GM04504 (cell line): ENCODE data around the gene INSIG1.
A peak's percentile ranks its signal among the peaks of the same experiment; 100 is the strongest.

Experiments used
- DNase-seq: peaks from one replicate; pipeline ENCODE4 v3.0.0-alpha.2; 2012; ENCODE audit warnings: low read depth

Gene INSIG1

GRCh38 chr7:155297517-155298287, at the start of gene INSIG1:
TSS of gene INSIG1 (plus strand) at chr7:155297878. CDS start at chr7:155298286, 408 bp downstream.
- DNase-seq = peak; percentile 89

GRCh38 chr7:155248366-155248756, 49.3 kb upstream of the INSIG1 start:
- no peak for DNase-seq

GRCh38 chr7:155251831-155252230, 45.8 kb upstream of the INSIG1 start:
- no peak for DNase-seq

GRCh38 chr7:155252444-155252887, 45.2 kb upstream of the INSIG1 start:
- no peak for DNase-seq

- DNase-seq = no peak
Observed at GRCh38 chr7:155252892-155253501, 44.7 kb upstream of the INSIG1 start.

GRCh38 chr7:155254018-155254417, 43.7 kb upstream of the INSIG1 start:
- DNase-seq = no peak

- DNase-seq = no peak
Observed at GRCh38 chr7:155255071-155255470, 42.6 kb upstream of the INSIG1 start.

GRCh38 chr7:155255621-155256020, 42.1 kb upstream of the INSIG1 start:
- no peak for DNase-seq

- no peak for DNase-seq
Observed at GRCh38 chr7:155256081-155256760, 41.5 kb upstream of the INSIG1 start.

GRCh38 chr7:155256761-155257481, 40.8 kb upstream of the INSIG1 start:
- DNase-seq = no peak

- peak; percentile 73 for DNase-seq
Observed at GRCh38 chr7:155257482-155258225, 40.0 kb upstream of the INSIG1 start.

GRCh38 chr7:155258226-155258560, 39.5 kb upstream of the INSIG1 start:
- peak; percentile 90 for DNase-seq

GRCh38 chr7:155259866-155260497, 37.7 kb upstream of the INSIG1 start:
- DNase-seq = no peak

- DNase-seq = no peak
Observed at GRCh38 chr7:155260498-155260872, 37.2 kb upstream of the INSIG1 start.

GRCh38 chr7:155261031-155261985, 36.4 kb upstream of the INSIG1 start:
- DNase-seq = no peak

GRCh38 chr7:155262031-155262430, 35.6 kb upstream of the INSIG1 start:
- DNase-seq = no peak

GRCh38 chr7:155263051-155263450, 34.6 kb upstream of the INSIG1 start:
- no peak for DNase-seq

- DNase-seq = no peak
Observed at GRCh38 chr7:155263581-155264143, 34.0 kb upstream of the INSIG1 start.

GRCh38 chr7:155265144-155265543, 32.5 kb upstream of the INSIG1 start:
- no peak for DNase-seq

- DNase-seq = no peak
Observed at GRCh38 chr7:155265961-155266360, 31.7 kb upstream of the INSIG1 start.
